ENCODE data around the gene JPH3.

The JPH3 gene

DNA sequence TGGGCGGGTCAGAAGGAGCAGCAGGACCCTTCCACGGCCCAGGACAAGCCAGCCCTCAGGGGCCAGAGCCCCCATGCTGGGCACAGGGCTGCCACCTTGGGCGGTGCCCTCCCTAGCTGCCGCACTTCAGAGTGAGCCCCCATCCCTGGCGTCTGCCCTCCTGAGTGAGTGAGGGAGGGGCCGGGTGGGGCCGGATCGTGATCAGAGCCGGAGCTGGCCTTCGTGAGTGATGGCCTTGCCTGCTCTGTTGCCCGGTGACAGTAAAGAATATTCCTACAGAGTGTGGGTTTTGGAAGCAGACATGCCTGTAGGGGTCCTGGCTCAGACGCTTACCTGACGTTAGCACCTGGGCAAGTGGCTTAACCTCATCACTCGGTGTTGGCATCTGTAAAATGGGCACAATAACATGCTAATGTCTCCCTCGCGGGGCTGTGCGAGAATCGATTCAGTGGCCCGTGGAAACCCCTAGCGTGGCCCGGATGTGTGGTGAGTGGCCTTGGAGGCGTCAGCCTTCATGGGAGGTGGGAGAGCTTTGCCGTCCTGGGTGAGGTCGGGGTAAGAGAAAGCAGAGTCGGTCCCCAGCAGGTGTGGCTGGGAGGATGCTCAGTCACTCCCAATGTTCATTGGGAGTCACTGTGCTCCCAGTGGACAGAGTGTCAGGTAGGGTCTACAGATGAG is 26.1 kb downstream of the JPH3 start:
- DNase-seq, result no peak

DNA sequence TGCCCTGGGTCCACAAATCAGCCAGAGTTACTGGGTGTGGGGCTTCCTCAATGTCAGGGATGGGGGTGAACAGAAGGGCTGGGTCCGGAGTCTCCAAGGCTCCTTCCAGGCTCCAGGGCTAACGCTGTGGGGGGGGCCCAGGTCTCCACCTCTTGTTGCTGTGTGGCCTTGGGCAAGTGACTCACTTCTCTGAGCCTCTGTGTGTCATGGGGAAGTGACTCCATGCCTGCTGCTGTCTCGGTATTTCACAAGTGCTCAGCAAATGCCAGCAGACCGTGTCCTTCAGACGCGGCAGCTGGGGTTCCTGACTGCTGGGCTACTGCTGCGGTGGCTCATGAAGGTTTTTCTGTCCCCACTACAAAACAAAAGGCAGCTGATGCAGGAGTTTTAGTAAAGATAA is 26.6 kb downstream of the JPH3 start:
- no peak for DNase-seq

DNA sequence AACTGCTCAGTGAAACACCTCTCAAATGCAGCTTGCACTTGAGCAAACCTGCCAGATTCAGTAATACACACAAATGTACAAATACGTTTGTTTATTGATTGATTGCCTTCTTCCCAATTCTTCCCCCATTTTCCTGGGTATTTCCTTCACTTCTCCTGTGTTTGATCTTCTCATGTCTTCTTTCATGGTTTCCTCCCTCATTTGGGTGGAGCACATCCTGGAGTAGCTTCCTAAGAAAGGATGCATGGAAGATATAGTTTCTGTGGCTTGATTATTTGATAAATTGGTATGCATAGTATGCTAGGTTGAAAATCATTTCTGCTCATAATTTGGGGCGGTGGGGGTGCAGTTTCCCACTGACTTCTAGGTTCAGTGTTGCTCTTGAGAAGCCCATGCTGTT is 28.8 kb downstream of the JPH3 start:
- no peak for DNase-seq

DNA sequence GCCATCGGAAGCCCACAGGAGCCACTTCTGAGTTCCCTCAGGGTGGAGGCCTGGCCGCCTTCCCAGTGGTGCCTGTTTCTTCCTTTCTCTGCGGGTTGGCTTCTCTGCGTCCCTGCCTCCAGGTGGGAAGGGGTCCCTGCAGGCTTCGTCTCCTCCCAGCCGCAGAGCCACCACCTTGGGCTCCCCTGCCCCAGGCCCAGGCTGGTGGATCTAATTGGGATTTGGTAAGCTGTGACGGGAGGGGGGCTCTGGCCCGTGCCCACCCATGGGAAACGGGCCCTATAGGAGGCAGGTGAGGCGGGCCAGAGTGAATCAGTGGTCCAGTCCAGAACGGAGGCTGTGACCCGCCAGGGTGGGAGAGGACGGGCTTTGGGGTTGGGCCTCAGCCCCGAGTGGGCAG is 32.1 kb downstream of the JPH3 start:
- no peak for DNase-seq

DNA sequence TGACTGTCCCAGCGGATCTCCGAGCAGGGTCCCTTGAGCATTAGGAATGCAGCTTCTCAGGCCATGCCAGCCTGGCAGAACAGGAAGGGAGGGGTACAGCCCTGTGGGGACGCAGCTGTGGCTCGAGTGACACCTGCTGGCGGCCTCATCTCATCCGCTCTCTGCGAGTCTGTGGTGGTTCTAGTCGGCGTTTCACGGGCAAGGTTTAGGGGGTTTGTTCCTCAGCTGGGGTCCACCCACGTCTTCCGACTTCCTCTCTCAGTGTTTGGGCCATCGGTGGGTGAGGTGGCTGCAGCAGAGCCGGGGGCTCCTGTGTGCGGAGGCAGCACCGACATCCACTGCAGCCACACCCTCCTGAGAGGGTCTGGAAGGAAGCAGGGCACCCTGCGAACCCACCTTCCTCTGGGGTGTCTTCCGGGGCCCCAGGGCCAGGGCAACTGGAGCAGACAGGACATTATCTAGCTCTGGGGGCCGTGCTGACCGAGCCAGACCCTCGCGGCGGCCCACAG is 33.3 kb downstream of the JPH3 start:
- peak; percentile 69 for DNase-seq

DNA sequence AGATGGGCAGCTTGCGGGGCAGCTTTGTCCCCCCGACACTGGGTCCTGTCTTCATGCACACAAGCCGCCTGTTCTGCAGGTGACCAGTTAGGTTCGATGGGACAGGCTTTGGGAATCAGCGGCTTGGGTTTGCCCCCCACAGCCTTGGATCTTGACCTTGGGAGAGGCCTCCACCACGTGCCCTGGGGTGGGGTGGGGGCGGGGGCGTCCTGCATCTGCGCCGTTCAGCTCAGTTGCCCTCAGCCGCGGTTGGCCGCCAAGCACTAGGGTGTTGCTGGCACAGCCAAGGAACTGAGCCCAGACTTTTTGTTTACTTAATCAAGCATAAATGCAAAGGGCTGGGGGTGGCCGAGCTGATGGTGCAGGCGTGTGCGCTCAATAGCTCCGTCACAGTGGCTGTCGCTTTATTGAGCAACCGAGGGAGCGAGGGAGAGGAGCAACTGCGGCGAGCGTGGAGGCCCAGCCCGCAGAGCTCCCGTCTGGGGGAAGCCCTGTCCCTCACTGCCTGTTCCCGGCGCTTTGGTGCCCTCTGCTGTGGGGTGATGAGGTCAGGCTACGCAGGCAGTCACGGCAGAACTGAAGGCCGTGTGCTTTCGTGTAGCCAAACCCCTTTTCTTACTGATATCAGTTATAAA is 33.9 kb downstream of the JPH3 start:
- peak; percentile 77 for DNase-seq

DNA sequence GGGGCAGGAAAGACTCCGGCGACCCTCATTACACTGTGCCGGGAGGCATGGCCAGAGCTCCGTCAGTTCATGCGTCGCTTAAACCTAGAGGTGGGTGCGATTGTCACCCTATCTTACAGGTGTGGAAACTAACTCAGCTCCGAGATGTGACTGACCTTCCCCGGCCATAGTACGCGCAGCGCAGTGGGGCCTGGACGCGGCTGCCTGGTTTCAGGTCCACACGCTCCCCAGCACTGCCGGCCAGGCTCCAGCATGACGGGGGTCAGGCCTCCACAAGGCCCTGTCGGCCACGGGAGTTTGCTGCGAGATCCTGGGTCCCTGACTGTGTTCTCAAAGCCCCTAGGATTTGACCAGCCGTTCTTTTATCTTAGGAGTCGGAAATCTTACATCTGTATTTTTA is 34.4 kb downstream of the JPH3 start:
- no peak for DNase-seq

DNA sequence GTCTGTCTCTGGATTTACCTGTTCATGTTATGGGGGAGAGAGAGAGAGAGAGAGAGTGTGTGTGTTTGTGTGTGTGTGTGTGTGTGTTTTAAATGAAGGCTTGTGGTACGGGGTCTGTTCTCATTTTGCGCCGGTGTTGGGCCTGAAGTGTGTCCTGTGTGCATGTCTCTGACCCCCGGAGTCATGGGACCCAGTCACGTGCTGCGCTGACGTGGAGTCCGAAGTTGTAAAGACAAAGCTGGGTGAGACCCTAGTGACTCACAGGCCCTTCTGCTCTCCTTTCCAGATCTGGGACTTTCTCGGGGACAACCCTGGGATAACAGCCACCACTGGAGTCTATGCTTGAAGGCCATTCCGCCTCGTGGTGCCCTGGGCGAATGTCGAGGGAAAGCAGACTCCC is 35.0 kb downstream of the JPH3 start:
- no peak for DNase-seq

DNA sequence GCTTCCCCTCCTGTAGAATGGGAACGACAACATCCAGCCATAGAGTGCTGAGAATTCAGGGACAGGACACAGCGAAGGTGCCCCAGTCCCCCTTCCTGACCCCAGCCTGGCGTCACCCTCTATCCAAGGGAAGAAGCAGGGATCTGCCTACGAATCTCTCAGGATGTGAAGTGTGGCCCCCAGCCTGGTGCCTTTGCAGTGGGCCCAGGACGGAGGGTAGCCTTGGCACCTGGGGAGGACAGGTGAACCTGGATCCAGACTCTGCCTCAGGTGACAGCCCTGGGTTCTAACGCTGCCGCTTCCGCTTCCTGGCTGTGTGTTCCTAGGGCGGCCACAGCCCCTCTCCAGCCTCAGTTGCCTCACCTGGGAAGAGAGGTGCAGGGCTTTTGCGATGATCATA is 36.4 kb downstream of the JPH3 start:
- no peak for DNase-seq

DNA sequence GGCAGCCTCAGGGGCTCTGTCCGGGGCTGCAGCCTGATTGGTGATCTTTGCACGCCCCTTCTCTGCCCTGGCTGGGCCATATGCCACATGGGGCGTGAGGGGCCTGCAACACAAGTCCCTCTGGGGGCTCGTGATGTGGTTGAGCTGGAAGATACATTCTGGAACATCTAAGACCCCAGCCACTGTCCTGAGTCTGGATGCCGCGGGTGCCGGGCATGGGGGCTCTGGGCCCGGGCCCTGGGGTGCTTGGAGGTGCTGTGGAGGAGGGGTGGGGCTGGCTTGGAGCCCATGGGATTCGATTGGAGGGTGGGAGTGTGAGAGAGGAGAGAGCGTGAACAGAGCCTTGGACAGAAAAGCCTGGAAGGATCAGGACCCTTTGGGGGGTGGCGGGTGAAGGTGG is 39.4 kb downstream of the JPH3 start:
- no peak for DNase-seq

DNA sequence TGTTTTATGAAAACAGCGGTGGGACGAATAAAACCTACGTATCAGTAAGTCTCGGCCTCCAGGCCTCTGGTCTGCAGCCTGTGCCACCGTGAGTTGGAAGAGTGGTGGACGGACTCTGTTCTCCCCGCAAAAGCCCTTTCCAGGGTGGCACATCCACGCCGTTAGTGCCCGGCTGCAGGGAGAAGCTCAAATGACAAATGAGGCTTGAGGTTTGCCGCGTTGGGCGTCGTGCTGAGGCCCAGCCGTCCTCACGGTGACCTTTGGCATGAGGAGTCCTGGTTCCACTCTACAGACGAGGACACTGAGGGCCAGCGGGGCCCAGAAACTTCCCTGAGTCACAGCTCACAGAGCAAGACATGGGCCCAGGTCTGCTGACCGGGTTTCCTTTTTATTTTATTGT is 40.2 kb downstream of the JPH3 start:
- DNase-seq, result no peak

DNA sequence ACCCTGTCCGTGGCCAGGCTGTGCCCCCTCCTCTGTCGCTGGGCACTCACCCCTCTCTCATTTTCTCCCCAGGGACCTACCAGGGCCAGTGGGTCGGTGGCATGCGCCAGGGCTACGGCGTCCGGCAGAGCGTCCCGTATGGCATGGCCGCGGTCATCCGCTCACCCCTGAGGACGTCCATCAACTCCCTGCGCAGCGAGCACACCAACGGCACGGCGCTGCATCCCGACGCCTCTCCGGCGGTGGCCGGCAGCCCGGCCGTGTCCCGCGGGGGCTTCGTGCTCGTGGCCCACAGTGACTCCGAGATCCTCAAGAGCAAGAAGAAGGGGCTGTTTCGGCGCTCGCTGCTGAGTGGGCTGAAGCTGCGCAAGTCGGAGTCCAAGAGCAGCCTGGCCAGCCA is 41.9 kb downstream of the JPH3 start:
- DNase-seq, result no peak

DNA sequence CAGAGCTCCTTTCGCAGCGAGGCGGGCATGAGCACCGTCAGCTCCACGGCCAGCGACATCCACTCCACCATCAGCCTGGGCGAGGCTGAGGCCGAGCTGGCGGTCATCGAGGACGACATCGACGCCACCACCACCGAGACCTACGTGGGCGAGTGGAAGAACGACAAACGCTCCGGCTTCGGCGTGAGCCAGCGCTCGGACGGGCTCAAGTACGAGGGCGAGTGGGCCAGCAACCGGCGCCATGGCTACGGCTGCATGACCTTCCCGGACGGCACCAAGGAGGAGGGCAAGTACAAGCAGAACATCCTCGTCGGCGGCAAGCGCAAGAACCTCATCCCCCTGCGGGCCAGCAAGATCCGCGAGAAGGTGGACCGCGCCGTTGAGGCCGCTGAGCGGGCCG is 42.3 kb downstream of the JPH3 start:
- no peak for DNase-seq

DNA sequence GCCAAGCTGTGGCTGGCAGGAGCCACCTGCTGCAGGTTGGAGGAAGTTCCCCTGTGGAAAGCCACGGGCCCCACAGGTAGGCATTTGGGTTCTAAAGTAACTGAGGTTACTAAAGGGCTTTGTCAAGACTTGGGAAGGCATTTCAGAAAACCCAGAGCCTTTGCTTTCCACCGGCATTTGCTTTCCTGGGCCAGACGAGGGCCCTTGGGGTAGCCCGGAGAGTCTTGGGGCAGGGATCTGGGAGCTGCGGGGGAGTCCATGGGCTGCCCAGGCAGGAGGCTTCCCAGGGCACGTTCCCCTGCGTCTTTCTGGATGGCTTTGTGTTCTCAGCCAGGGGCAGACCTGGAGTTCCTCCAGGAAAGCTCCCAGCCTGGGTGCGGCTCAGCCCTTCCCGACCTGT is 43.5 kb downstream of the JPH3 start:
- no peak for DNase-seq

DNA sequence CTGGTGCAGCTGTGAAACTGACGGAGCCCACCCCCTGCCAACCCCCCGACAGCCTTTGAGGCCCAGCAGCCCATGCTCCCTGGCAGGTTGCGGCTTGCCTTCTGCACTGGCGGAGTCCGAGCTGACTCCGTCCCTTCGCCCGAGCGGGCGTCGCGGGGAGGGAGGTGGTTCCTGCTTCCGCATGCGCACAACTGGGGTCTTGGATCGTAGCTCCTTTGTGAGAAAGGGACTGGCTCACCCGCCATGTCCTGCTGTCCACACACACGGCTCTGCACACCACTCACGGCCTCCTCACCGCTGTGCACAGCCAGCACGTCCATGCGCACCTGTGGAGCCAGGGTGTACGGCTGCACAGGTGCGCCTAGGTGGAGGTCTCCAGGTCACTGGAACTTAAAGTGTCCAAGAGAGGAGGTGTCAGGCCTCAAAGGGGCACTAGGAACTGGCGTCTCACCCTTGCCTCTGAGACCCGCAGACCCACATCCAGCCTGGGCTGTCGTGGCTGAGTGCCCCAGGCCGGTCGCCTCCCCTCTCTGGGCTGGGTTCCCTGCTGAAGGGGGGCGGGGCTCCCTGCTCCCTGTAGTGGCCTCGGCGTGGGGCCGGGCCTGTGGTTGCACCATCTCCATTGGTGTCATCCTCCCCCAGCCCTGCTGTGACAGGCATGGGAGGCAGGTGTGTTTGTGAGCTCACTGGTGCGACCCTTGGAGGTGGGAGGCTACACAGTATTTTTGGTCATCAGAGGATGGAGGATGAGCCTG is 45.3 kb downstream of the JPH3 start:
- DNase-seq, result no peak

DNA sequence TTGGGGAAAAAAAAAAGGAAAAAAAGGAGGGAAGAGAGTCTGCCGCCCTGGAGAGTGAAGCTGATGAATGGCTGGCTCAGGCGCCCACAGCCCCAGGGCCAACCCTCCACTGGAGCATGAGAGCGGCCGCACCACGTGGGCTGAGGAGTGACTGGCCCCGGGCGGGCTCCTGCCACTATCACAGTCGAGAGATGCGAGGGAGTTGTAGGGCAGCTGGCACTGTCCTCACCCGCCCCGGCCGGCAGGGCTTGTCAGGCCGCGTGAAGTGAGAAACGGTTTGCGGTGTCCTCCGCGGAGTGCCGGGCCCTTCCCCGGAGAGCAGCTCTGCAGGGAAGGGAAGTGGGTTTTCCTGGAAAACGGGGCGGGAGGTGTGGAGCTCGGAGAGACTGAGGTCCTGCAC is 45.9 kb downstream of the JPH3 start:
- DNase-seq, result no peak

DNA sequence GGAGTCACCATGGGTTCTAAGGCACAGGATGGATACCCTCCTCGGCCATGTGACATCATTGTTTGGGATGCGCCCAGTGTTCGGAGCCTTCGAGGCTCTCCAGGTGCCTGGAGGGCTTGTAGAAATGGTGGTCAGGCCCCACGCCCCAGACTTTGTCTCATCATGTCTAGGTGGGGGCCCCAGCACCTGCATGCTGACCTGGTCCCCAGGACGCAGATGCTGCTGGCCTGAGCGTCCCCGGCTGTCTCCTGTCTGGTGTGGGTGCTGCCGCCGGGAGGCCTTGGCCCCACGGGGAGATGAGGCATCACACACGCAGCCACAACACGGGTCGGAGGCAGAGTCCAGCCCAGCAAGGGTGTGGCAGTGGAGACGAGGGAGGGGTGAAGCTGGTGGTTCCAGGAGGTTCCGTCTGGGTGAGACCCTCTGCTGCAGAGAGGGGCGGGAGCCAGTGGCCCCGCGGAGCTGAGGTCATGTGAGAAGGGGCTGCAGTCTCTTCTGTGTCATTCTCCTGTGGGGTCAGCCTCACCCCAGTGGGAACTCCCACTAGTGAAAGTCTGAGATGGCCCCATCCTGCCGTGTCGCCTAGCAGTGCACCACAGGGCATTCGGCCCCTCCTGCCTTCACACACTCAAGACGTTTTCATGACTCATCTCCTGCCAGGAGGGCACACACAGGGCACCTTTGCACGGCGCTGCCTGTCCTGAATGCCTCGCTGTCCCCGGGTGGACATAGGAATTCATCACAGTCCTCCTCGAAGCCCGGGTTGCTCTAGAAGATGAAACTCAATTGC is 46.6 kb downstream of the JPH3 start:
- DNase-seq, result no peak

DNA sequence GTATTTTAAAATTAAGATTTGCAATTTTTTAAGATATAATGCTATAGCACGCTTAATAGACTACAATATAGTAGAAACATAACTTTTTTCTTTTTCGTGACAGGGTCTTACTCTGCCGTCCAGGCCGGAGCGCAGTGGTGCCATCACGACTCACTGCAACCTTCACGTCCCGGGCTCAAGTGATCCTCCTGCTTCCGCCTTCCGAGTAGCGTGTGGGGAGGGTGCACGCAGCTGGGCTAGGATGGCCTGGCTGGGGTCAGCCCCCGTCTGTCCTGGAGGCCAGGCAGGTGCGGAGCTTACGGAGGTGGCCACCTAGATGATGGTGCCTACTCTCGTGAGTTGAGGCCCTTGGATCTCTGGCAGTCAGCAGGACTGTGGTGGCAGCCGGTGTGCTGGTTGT is 50.1 kb downstream of the JPH3 start:
- DNase-seq, result no peak

DNA sequence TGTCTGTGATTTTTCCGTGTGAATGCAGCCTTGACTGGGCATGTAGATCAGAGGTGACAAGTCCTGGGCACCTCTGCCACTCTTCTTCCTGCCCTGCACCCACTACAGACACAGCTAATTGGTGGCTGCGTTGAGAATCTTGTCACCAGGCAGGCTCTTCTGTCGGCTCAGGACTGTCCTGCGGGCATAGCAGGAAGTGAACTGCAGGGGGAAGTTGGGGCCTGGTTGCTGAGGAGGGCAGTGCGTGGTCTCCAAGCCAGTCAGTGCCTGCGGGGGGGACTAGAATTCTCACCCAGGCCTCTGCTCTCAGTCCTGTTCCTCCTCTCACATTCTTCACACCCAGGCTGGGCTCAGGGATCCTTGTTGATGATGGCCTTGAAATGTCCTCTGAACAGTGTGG is 50.5 kb downstream of the JPH3 start:
- no peak for DNase-seq

DNA sequence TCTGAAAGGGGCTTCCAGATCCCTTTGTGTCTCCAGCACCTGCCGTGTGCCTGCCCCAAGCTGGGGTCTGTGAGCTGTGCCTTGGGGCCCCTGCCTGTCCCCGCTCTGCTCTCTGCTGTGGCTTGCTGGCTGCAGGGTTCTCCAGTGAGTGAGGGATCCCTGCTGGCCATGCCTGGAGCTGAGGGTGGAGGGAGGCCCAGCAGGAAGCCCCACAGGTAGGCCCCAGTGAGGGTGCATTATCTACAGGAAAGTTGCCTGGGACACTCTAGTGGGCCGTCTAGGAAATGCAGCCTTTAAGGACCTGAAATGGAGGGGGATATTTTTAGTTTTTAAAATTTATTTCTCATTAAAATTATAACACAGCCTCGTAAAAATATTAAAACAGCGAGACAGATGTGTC is 50.9 kb downstream of the JPH3 start:
- DNase-seq, result no peak

DNA sequence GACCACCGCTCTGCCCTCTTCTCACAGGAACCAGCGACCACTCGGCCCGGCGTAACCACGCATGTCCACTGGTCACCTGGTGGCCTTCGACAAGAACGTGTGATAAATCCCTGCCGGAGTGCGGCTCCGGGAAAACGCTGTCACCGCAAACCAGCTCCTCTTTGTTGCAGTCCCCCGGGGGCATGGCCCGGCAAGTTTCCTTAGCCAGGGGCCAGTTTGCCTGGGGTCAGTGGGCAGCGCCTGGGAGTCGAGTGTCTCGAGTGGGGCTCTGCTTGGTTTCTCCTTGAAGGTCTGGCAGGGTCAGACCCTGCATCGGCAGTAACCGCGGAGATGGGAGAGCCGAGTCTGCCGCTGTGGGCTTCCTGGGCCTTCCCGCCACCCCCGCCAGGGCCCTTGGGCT is 52.5 kb downstream of the JPH3 start:
- DNase-seq, result no peak

DNA sequence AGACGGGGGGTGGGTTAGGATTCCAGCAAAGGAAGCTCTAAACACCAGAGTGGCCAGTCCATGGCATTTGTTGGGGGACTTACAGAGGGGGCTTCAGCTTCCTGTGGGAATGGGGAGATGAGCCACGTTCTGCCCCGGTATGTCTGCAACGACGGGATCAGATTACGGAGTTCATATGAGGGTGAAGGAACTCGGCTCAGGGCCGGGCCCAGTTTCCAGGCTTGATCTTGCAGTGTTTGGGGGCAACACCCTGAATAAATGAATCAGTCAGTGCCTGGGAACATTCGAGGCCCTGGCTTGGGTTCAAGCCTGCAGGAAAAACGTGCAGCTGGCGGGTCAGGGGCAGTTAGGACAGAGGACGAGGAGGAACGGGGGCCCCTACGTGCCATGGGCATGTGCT is 54.0 kb downstream of the JPH3 start:
- no peak for DNase-seq

DNA sequence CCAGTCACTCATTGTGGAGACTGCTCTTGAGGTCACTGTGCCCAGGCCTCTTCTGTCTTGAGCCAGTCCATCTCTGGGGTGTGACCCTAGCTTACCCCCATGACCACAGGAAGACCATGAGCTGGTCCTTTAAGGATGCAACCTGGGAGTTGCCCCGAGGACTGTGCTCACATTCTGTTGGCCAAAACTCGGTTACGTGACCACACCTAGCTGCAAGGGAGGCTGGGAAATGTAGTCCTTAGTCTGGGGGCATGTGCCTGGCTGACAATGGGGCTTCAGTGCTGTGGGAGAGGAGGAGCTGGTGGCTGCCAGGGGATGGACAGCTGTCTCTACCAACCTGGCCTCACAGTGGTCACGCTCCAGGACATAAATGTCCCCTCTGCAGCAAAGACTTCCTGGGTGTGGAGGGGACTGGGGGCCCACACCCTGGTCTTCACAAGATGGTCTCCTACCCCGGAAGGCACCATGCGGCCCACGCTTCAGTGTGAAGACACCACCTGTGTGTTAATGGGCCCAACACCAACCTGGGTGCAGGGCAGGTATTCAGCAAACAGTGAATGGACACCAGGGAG is 55.4 kb downstream of the JPH3 start:
- no peak for DNase-seq

Measured in right forelimb (tissue), 1 donor.